GM13976 (cell line): ENCODE data around the gene EI24.

ENCODE experiments used
- DNase-seq: peaks from one replicate; pipeline ENCODE4 v3.0.0; 2012; ENCODE audit warnings: low spot score
- in situ Hi-C: fragments of 300-500 bp; cut with MboI; formaldehyde crosslinking; loops from one replicate; pipeline ENCODE4 v1.12.0; 2022; ENCODE audit warnings: low sequenced_read_pairs, mixed read lengths, inconsistent platforms; ENCODE audit not compliant: unreplicated experiment
- TF ChIP-seq, protein P1 (sequence below): IDR thresholded peaks from 2 replicates; pipeline ENCODE4 v1.5.1; 2012; ENCODE audit warnings: borderline replicate concordance, mild to moderate bottlenecking; ENCODE audit not compliant: insufficient read depth; ENCODE audit errors: extremely low read depth, missing control alignments, control extremely low read depth

EI24 gene

GRCh38 chr11:125625225-125625629 is 56.0 kb downstream of the EI24 start:
- DNase-seq: no peak
- TF ChIP-seq, protein P1, sequence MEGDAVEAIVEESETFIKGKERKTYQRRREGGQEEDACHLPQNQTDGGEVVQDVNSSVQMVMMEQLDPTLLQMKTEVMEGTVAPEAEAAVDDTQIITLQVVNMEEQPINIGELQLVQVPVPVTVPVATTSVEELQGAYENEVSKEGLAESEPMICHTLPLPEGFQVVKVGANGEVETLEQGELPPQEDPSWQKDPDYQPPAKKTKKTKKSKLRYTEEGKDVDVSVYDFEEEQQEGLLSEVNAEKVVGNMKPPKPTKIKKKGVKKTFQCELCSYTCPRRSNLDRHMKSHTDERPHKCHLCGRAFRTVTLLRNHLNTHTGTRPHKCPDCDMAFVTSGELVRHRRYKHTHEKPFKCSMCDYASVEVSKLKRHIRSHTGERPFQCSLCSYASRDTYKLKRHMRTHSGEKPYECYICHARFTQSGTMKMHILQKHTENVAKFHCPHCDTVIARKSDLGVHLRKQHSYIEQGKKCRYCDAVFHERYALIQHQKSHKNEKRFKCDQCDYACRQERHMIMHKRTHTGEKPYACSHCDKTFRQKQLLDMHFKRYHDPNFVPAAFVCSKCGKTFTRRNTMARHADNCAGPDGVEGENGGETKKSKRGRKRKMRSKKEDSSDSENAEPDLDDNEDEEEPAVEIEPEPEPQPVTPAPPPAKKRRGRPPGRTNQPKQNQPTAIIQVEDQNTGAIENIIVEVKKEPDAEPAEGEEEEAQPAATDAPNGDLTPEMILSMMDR: no peak
- in situ Hi-C loops: no loop called here

DNA sequence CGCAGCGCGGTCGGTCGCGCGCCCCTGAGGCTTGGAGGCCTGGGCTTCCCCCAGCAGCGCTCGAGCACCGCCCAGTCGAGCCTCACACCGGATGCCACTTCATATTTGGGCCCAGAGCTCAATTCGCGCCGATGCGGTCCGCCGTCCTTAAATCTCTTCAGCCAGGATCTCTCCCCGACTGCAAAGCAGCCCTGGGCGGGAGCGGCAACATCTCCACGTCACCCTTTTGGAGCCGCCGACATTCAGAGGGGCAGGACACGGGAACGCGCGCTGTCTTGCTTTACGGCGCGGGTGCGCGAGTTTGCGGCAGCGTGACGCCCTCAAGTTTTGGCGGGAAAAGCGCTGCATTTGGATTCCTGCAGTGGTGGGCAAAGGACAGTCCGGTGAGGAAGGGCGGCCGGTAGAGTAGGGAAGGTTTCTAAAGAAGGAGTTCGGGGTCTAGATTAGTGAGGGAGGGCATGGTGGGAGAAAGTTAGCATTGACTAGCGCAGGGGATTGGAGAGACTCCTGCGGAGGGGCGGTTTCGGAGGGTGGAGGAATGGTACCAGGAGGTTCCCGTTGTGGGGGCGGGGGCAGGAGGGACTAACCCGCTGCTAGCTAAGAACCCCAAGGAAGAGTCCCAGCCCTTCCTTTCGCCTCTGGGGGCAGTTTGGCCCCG is 56.5 kb downstream of the EI24 start:
- TF ChIP-seq, protein P1: no peak
- in situ Hi-C loops: no loop called here
- peak; percentile 86 for DNase-seq

GRCh38 chr11:125626288-125626950 is 57.1 kb downstream of the EI24 start:
- TF ChIP-seq, protein P1: peak; percentile 45
- in situ Hi-C loops: no loop called here
- peak; percentile 51 for DNase-seq

DNA sequence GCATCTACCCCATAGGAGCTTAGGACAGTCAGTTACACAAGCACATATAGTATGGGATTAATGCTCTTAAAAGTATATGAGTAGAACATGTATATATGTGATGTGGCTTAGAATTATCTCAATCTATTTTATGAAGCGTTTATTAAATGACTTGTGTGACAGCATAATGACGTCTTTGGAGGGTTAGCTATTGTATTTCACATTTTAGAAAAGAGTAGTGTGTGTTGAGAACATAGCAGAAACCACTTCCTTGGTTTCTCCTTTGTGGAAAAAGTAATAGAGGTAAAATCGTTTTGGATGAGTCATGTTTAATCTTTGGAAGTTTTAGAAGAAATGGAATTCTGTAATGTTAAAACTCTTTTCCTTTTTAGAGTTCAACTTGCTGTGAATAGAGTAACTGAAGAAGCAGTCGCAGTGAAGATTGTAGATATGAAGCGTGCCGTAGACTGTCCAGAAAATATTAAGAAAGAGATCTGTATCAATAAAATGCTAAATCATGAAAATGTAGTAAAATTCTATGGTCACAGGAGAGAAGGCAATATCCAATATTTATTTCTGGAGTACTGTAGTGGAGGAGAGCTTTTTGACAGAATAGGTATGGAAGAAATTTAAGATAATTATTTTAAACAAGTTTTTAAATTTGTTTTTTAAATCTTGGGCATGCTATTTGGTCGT is 58.1 kb downstream of the EI24 start:
- TF ChIP-seq, protein P1: no peak
- in situ Hi-C loops: no loop called here
- DNase-seq: no peak
